H1 (cell line): ENCODE measurements around the gene ZNF814. TPM values are rescaled to one million over a fixed set of nuclear protein-coding genes. Genes with fewer than 3 reads are reported as not detected.

ENCODE experiments used
- polyA plus RNA-seq, 7 experiments: library from polyadenylated mRNA; depleted of rRNA in 3 of 7; stranded (reverse) in 5 of 7; unstranded in 2 of 7; fragments of >200 nt in 5 of 7; fragments of 200-250 nt in 2 of 7; gene quantifications; 1 replicate in 5 of 7; 2 replicates in 1 of 7; 4 replicates in 1 of 7; pipeline versions ENCODE4 v1.2.1 to v1.2.3, GENCODE V29; 2011 to 2013; ENCODE audit warnings: missing spikeins in 2 of 7, mixed read lengths in 2 of 7
- total RNA-seq: library from RNA; stranded (reverse); fragmentation: NEBNext Ultra II Directional; extraction: Animal tissue kit (Norgen Biotek cat#: 25700); gene quantifications from 2 replicates; pipeline ENCODE4 v1.2.1, GENCODE V29; 2021
- TF ChIP-seq, protein P1 (sequence below): fragments of 300-600 bp; sonication (generic); IDR thresholded peaks from 2 replicates; pipeline ENCODE4 v1.7.1; 2012; ENCODE audit warnings: low read length, moderate library complexity, mild to moderate bottlenecking, inconsistent platforms; ENCODE audit not compliant: insufficient replicate concordance

The ZNF814 gene
- total and polyA plus RNA-seq, 2 of the 8 experiments (the other 6 are each of a cell fraction or from before 2014, with no cell fraction given), result 90.9 to 99.6 TPM

DNA sequence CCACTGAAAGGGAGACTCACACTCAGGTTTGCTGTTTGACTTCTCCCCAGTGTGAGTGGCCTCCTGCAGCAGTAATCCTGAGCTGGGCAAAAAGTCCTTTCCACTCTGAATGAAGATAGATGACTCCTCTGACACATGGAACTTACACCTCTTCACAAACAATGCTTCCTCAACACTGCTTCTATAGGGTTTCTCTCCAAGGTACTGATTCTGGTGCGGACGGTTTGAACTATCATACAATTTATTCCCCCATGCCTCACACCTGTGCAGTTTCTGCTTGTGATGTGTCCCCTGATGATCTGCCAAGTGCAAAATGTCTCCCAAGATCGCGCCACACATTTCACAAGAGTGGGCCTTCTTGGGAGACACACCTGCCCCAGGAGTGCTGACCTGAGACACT lies 38.8 kb upstream of the ZNF814 start (continued):
- TF ChIP-seq, protein P1, sequence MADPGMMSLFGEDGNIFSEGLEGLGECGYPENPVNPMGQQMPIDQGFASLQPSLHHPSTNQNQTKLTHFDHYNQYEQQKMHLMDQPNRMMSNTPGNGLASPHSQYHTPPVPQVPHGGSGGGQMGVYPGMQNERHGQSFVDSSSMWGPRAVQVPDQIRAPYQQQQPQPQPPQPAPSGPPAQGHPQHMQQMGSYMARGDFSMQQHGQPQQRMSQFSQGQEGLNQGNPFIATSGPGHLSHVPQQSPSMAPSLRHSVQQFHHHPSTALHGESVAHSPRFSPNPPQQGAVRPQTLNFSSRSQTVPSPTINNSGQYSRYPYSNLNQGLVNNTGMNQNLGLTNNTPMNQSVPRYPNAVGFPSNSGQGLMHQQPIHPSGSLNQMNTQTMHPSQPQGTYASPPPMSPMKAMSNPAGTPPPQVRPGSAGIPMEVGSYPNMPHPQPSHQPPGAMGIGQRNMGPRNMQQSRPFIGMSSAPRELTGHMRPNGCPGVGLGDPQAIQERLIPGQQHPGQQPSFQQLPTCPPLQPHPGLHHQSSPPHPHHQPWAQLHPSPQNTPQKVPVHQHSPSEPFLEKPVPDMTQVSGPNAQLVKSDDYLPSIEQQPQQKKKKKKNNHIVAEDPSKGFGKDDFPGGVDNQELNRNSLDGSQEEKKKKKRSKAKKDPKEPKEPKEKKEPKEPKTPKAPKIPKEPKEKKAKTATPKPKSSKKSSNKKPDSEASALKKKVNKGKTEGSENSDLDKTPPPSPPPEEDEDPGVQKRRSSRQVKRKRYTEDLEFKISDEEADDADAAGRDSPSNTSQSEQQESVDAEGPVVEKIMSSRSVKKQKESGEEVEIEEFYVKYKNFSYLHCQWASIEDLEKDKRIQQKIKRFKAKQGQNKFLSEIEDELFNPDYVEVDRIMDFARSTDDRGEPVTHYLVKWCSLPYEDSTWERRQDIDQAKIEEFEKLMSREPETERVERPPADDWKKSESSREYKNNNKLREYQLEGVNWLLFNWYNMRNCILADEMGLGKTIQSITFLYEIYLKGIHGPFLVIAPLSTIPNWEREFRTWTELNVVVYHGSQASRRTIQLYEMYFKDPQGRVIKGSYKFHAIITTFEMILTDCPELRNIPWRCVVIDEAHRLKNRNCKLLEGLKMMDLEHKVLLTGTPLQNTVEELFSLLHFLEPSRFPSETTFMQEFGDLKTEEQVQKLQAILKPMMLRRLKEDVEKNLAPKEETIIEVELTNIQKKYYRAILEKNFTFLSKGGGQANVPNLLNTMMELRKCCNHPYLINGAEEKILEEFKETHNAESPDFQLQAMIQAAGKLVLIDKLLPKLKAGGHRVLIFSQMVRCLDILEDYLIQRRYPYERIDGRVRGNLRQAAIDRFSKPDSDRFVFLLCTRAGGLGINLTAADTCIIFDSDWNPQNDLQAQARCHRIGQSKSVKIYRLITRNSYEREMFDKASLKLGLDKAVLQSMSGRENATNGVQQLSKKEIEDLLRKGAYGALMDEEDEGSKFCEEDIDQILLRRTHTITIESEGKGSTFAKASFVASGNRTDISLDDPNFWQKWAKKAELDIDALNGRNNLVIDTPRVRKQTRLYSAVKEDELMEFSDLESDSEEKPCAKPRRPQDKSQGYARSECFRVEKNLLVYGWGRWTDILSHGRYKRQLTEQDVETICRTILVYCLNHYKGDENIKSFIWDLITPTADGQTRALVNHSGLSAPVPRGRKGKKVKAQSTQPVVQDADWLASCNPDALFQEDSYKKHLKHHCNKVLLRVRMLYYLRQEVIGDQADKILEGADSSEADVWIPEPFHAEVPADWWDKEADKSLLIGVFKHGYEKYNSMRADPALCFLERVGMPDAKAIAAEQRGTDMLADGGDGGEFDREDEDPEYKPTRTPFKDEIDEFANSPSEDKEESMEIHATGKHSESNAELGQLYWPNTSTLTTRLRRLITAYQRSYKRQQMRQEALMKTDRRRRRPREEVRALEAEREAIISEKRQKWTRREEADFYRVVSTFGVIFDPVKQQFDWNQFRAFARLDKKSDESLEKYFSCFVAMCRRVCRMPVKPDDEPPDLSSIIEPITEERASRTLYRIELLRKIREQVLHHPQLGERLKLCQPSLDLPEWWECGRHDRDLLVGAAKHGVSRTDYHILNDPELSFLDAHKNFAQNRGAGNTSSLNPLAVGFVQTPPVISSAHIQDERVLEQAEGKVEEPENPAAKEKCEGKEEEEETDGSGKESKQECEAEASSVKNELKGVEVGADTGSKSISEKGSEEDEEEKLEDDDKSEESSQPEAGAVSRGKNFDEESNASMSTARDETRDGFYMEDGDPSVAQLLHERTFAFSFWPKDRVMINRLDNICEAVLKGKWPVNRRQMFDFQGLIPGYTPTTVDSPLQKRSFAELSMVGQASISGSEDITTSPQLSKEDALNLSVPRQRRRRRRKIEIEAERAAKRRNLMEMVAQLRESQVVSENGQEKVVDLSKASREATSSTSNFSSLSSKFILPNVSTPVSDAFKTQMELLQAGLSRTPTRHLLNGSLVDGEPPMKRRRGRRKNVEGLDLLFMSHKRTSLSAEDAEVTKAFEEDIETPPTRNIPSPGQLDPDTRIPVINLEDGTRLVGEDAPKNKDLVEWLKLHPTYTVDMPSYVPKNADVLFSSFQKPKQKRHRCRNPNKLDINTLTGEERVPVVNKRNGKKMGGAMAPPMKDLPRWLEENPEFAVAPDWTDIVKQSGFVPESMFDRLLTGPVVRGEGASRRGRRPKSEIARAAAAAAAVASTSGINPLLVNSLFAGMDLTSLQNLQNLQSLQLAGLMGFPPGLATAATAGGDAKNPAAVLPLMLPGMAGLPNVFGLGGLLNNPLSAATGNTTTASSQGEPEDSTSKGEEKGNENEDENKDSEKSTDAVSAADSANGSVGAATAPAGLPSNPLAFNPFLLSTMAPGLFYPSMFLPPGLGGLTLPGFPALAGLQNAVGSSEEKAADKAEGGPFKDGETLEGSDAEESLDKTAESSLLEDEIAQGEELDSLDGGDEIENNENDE, result no peak
